Daoy (cell line): ENCODE results near the gene SENP6. TPM values are rescaled to one million over a fixed set of nuclear protein-coding genes. Genes with fewer than 3 reads are reported as not detected.
"Not testable (repeated sequence)": the region's sequence is repeated elsewhere in the genome, so short reads cannot be mapped to it uniquely, and the experiment has no call there.

Experiments used
- DNase-seq: peaks from one replicate; pipeline ENCODE4 v3.0.0-alpha.2; 2015; ENCODE audit warnings: low read depth
- total RNA-seq: library from RNA; depleted of rRNA; stranded (reverse); fragments of >200 nt; shearing (Covaris generic); gene quantifications from 2 replicates; pipeline ENCODE4 v1.2.3, GENCODE V29; 2014

Gene SENP6
- total RNA-seq, 1 experiment from 2014 or later, result 67.4 TPM

GRCh38 chr6:75656479-75656878, 54.8 kb downstream of the SENP6 start:
- DNase-seq, result no peak

GRCh38 chr6:75657327-75657726, 55.6 kb downstream of the SENP6 start:
- DNase-seq, result no peak

GRCh38 chr6:75666592-75666991, 64.9 kb downstream of the SENP6 start:
- no peak for DNase-seq

- DNase-seq, result no peak
Measured at GRCh38 chr6:75673884-75674283, 72.2 kb downstream of the SENP6 start.

GRCh38 chr6:75676377-75676776, 74.7 kb downstream of the SENP6 start:
- no peak for DNase-seq

- not testable (repeated sequence) for DNase-seq
Measured at GRCh38 chr6:75682548-75682947, 80.9 kb downstream of the SENP6 start.

GRCh38 chr6:75683005-75683404, 81.3 kb downstream of the SENP6 start:
- not testable (repeated sequence) for DNase-seq

- not testable (repeated sequence) for DNase-seq
Measured at GRCh38 chr6:75687535-75687934, 85.9 kb downstream of the SENP6 start.

GRCh38 chr6:75687937-75688336, 86.3 kb downstream of the SENP6 start:
- not testable (repeated sequence) for DNase-seq

- DNase-seq, result no peak
Measured at GRCh38 chr6:75689576-75689975, 87.9 kb downstream of the SENP6 start.

- peak; percentile 58 for DNase-seq
Measured at GRCh38 chr6:75691012-75691411, 89.3 kb downstream of the SENP6 start.

GRCh38 chr6:75693534-75693933, 91.9 kb downstream of the SENP6 start:
- DNase-seq, result no peak

- no peak for DNase-seq
Measured at GRCh38 chr6:75694406-75694805, 92.7 kb downstream of the SENP6 start.

- DNase-seq, result not testable (repeated sequence)
Measured at GRCh38 chr6:75708334-75708733, 106.7 kb downstream of the SENP6 start.

- no peak for DNase-seq
Measured at GRCh38 chr6:75711173-75711572, 109.5 kb downstream of the SENP6 start.

- no peak for DNase-seq
Measured at GRCh38 chr6:75719133-75719532, 117.5 kb downstream of the SENP6 start.

- DNase-seq, result no peak
Measured at GRCh38 chr6:75723382-75723781, 121.7 kb downstream of the SENP6 start.

- no peak for DNase-seq
Measured at GRCh38 chr6:75727206-75727605, 125.5 kb downstream of the SENP6 start.

GRCh38 chr6:75731029-75731428, 129.3 kb downstream of the SENP6 start:
- not testable (repeated sequence) for DNase-seq

GRCh38 chr6:75735491-75736186, 134.0 kb downstream of the SENP6 start:
- no peak for DNase-seq

- no peak for DNase-seq
Measured at GRCh38 chr6:75743971-75744370, 142.3 kb downstream of the SENP6 start.

GRCh38 chr6:75745404-75745803, 143.7 kb downstream of the SENP6 start:
- DNase-seq, result no peak

GRCh38 chr6:75746221-75746620, 144.5 kb downstream of the SENP6 start:
- no peak for DNase-seq
